ENCODE results near the gene R3HDM2. TPM values are rescaled to one million over a fixed set of nuclear protein-coding genes. Genes with fewer than 3 reads are reported as not detected.

R3HDM2 gene
- total and polyA plus RNA-seq, 2 donors (not counting 1 experiment from before 2014, with no cell fraction given) = 104 to 129 TPM

DNA sequence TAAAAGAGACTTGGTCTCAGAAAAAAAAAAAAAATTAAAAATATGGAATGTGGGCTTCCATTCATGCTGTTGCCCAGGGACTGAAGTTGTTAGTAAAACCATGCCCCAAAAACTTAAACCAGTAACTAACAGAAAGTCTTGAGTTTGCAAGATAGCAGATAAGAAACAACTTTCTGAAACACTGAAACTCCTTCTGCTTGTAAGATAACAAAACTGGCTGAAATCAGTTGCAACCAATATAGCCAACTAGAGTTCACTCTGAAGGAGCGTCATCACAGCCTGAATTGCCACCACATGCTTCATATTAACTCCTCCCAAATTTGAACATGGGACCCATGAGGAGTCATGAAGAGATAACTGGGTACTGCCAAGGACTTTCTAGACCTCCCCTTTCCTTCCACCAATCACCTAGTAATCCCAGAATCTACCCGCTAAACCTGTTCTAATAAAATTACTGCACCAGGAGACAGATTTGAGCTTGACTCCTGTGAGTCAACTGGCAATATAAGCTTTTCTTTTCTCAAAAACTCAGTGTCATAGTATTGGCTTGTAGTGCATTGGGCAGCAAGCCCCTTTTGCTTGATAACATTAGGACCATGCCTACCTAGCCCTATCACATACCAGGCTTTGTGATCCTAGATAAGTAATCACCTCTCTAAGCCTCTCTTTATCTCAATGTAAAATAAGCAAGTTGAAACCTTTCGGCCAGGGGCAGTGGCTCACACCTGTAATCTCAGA, 53.6 kb downstream of the R3HDM2 start:
- Histone ChIP-seq H3K79me2 (ENCODE audit: control insufficient read depth, insufficient read depth, low read length) (peaks cover 19% of the 10 kb centered on the region), H3K27me3 (replicated peaks in 1 of 4; ENCODE audit: control extremely low read depth in 1 of 4, control insufficient read depth in 3 of 4, insufficient read depth in 4 of 4, low read length in 3 of 4) (no peaks in the 10 kb centered on the region), H3K36me3 (replicated peaks in 1 of 2; ENCODE audit: control extremely low read depth in 1 of 2, control insufficient read depth in 1 of 2, extremely low read depth in 1 of 2, insufficient read depth in 2 of 2, low read length in 1 of 2) (peaks cover 1 to 9% of the 10 kb centered on the region in 2 experiments), H3K4me1 (ENCODE audit: control insufficient read depth in 2 of 2, insufficient read depth in 2 of 2, low read length in 2 of 2) (no peaks in the 10 kb centered on the region), H3K4me2 (replicated peaks; ENCODE audit: low read depth, low read length, poor library complexity, severe bottlenecking) (no peak overlapping the region), H3K27ac (ENCODE audit: low read length in 2 of 2) (no peak overlapping the region), H2AFZ (ENCODE audit: insufficient read depth, low read depth, low read length, poor library complexity, severe bottlenecking) (no peak overlapping the region), H3K4me3 (ENCODE audit: control extremely low read depth in 1 of 5, extremely low read depth in 1 of 5, insufficient read depth in 1 of 5, low read depth in 2 of 5, low read length in 4 of 5) (no peak overlapping the region), H3K9ac (ENCODE audit: low read length) (no peak overlapping the region), H4K20me1 (ENCODE audit: control insufficient read depth, insufficient read depth, low read length, poor library complexity, severe bottlenecking) (peaks cover 15% of the 10 kb centered on the region), H3K9me3 (ENCODE audit: control extremely low read depth in 1 of 3, control insufficient read depth in 2 of 3, insufficient read depth in 1 of 3, low read length in 2 of 3) (no peaks in the 10 kb centered on the region)
- H3K27ac Mint-ChIP-seq = no peak overlapping the region
- ATAC-seq (ENCODE audit: low read depth) = no peak
- H3K4me3 Mint-ChIP-seq = no peak overlapping the region
- POLR2A ChIA-PET = no interaction called here
- TF ChIP-seq, protein P1, sequence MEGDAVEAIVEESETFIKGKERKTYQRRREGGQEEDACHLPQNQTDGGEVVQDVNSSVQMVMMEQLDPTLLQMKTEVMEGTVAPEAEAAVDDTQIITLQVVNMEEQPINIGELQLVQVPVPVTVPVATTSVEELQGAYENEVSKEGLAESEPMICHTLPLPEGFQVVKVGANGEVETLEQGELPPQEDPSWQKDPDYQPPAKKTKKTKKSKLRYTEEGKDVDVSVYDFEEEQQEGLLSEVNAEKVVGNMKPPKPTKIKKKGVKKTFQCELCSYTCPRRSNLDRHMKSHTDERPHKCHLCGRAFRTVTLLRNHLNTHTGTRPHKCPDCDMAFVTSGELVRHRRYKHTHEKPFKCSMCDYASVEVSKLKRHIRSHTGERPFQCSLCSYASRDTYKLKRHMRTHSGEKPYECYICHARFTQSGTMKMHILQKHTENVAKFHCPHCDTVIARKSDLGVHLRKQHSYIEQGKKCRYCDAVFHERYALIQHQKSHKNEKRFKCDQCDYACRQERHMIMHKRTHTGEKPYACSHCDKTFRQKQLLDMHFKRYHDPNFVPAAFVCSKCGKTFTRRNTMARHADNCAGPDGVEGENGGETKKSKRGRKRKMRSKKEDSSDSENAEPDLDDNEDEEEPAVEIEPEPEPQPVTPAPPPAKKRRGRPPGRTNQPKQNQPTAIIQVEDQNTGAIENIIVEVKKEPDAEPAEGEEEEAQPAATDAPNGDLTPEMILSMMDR (IDR thresholded peaks at IDR 0.05) = no peak
- TF ChIP-seq EZH2 (IDR thresholded peaks at IDR 0.05; ENCODE audit: borderline replicate concordance, insufficient read depth, low read depth, low read length, poor library complexity, severe bottlenecking) = no peak
- H3K27me3 Mint-ChIP-seq = no peaks in the 10 kb centered on the region
- DNase-seq = no peak
- peaks cover 4% of the 10 kb centered on the region for H3K4me1 Mint-ChIP-seq
- 100% methylated on average over 1 of the region's 3 CpGs for WGBS (ENCODE audit: insufficient coverage)
- intact Hi-C loops (cut with micrococcal nuclease) = no loop called here
- no peaks in the 10 kb centered on the region for H3K9me3 Mint-ChIP-seq (ENCODE audit: insufficient read depth)
- CTCF ChIA-PET = interaction anchor here (0.6 kb wide), 1 partner anchor 48 kb away, joined by 4 read pairs; no protein-coding TSS in a partner anchor

DNA sequence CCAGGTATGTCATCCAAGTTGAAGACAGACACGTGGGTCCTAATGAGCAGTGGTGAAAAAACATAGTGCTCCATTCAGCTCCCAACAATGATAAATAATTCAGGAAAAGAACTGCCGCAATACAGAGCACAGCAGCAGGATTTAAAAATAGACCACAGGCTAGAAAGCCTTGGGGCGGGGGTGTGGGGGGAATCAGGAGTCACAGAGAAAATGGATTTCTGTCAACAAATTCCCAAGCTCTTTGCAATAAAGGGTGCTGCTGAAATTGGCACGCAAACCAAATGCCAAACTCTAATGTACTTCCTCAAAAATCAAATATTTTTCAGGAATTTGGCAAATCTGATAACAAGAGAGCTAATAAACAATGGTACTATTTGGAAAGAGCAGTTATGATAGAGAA, 58.6 kb downstream of the R3HDM2 start:
- 100% methylated on average over 1 of the region's 4 CpGs for WGBS (ENCODE audit: insufficient coverage)
- no peak overlapping the region for H3K27ac Mint-ChIP-seq
- no peak overlapping the region for H2AFZ ChIP-seq (ENCODE audit: insufficient read depth, low read depth, low read length, poor library complexity, severe bottlenecking)
- H3K9me3 ChIP-seq (ENCODE audit: control extremely low read depth in 1 of 3, control insufficient read depth in 2 of 3, insufficient read depth in 1 of 3, low read length in 2 of 3) = no peaks in the 10 kb centered on the region
- peaks cover 31% of the 10 kb centered on the region for H4K20me1 ChIP-seq (ENCODE audit: control insufficient read depth, insufficient read depth, low read length, poor library complexity, severe bottlenecking)
- no peak for TF ChIP-seq EZH2 (IDR thresholded peaks at IDR 0.05; ENCODE audit: borderline replicate concordance, insufficient read depth, low read depth, low read length, poor library complexity, severe bottlenecking)
- ChIA-PET CTCF (no interaction called here), POLR2A (no interaction called here)
- H3K4me3 Mint-ChIP-seq = no peak overlapping the region
- no peaks in the 10 kb centered on the region for H3K4me1 ChIP-seq (ENCODE audit: control insufficient read depth in 2 of 2, insufficient read depth in 2 of 2, low read length in 2 of 2)
- peaks cover 50% of the 10 kb centered on the region for H3K79me2 ChIP-seq (ENCODE audit: control insufficient read depth, insufficient read depth, low read length)
- H3K27me3 Mint-ChIP-seq = no peaks in the 10 kb centered on the region
- no peak overlapping the region for H3K27ac ChIP-seq (ENCODE audit: low read length in 2 of 2)
- H3K4me1 Mint-ChIP-seq = peaks cover under 1% of the 10 kb centered on the region
- intact Hi-C loops (cut with micrococcal nuclease) = no loop called here
- DNase-seq (no peak), ATAC-seq (ENCODE audit: low read depth) (no peak)
- H3K36me3 ChIP-seq (replicated peaks in 1 of 2; ENCODE audit: control extremely low read depth in 1 of 2, control insufficient read depth in 1 of 2, extremely low read depth in 1 of 2, insufficient read depth in 2 of 2, low read length in 1 of 2) = peaks cover 1 to 9% of the 10 kb centered on the region in 2 experiments
- H3K27me3 ChIP-seq (replicated peaks in 1 of 4; ENCODE audit: control extremely low read depth in 1 of 4, control insufficient read depth in 3 of 4, insufficient read depth in 4 of 4, low read length in 3 of 4) = no peaks in the 10 kb centered on the region
- H3K9me3 Mint-ChIP-seq (ENCODE audit: insufficient read depth) = peaks cover 2% of the 10 kb centered on the region
- H3K4me2 ChIP-seq (replicated peaks; ENCODE audit: low read depth, low read length, poor library complexity, severe bottlenecking) = no peak overlapping the region
- no peak overlapping the region for H3K9ac ChIP-seq (ENCODE audit: low read length)
- no peak overlapping the region for H3K4me3 ChIP-seq (ENCODE audit: control extremely low read depth in 1 of 5, extremely low read depth in 1 of 5, insufficient read depth in 1 of 5, low read depth in 2 of 5, low read length in 4 of 5)

All from B cell (primary cell).